Nephron (organoid): Measurements from ENCODE around the gene HHIPL2.
A peak's percentile ranks its signal among the peaks of the same experiment; 100 is the strongest.

Source experiments
- H3K27ac Mint-ChIP-seq, 3 experiments: 2 replicates each; pipeline ENCODE4 v1.8.0; 2020; ENCODE audit warnings: mixed read lengths in 3 of 3, mild to moderate bottlenecking in 2 of 3, moderate library complexity in 1 of 3
- H3K27me3 Mint-ChIP-seq: 2 replicates; pipeline ENCODE4 v1.8.0; 2021; ENCODE audit warnings: low read depth, mild to moderate bottlenecking, moderate library complexity, mixed read lengths
- H3K36me3 Mint-ChIP-seq: 2 replicates; pipeline ENCODE4 v1.8.0; 2020; ENCODE audit warnings: low read depth, mixed read lengths
- H3K4me1 Mint-ChIP-seq: 2 replicates; pipeline ENCODE4 v1.8.0; 2020; ENCODE audit warnings: mixed read lengths
- H3K4me3 Mint-ChIP-seq, 3 experiments: 2 replicates each; pipeline ENCODE4 v1.8.0; 2020; ENCODE audit warnings: mild to moderate bottlenecking in 3 of 3, mixed read lengths in 3 of 3, moderate library complexity in 2 of 3
- H3K9me3 Mint-ChIP-seq: 2 replicates; pipeline ENCODE4 v1.8.0; 2020; ENCODE audit warnings: mixed read lengths
- TF ChIP-seq, protein P1 (sequence below), 3 experiments: fragments of 200-600 bp; sonication (generic); IDR thresholded peaks; one replicate each; pipeline ENCODE4 v1.5.0; 2021; ENCODE audit warnings: antibody characterized with exemption in 3 of 3; ENCODE audit not compliant: unreplicated experiment in 3 of 3

Gene HHIPL2

GRCh38 chr1:222588135-222588534, 40.2 kb upstream of the HHIPL2 start:
- H3K27me3 Mint-ChIP-seq, result no peaks in the 10 kb centered on the region
- no peaks in the 10 kb centered on the region for H3K9me3 Mint-ChIP-seq
- H3K27ac Mint-ChIP-seq, result no peak overlapping the region
- H3K4me1 Mint-ChIP-seq, result peaks cover 35% of the 10 kb centered on the region
- TF ChIP-seq, protein P1, sequence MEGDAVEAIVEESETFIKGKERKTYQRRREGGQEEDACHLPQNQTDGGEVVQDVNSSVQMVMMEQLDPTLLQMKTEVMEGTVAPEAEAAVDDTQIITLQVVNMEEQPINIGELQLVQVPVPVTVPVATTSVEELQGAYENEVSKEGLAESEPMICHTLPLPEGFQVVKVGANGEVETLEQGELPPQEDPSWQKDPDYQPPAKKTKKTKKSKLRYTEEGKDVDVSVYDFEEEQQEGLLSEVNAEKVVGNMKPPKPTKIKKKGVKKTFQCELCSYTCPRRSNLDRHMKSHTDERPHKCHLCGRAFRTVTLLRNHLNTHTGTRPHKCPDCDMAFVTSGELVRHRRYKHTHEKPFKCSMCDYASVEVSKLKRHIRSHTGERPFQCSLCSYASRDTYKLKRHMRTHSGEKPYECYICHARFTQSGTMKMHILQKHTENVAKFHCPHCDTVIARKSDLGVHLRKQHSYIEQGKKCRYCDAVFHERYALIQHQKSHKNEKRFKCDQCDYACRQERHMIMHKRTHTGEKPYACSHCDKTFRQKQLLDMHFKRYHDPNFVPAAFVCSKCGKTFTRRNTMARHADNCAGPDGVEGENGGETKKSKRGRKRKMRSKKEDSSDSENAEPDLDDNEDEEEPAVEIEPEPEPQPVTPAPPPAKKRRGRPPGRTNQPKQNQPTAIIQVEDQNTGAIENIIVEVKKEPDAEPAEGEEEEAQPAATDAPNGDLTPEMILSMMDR (IDR thresholded peaks at IDR 0.05; ENCODE audit: unreplicated experiment in 3 of 3), result no peak
- peak overlapping the region; percentile 57 to 79 (median 74) for H3K4me3 Mint-ChIP-seq
- peaks cover 39% of the 10 kb centered on the region for H3K36me3 Mint-ChIP-seq

- peak overlapping the region; percentile 47 to 69 (median 51) for H3K4me3 Mint-ChIP-seq
- no peak overlapping the region for H3K27ac Mint-ChIP-seq
- H3K36me3 Mint-ChIP-seq, result peaks cover 52% of the 10 kb centered on the region
- peaks cover 35% of the 10 kb centered on the region for H3K4me1 Mint-ChIP-seq
- H3K9me3 Mint-ChIP-seq, result no peaks in the 10 kb centered on the region
- H3K27me3 Mint-ChIP-seq, result no peaks in the 10 kb centered on the region
- TF ChIP-seq, protein P1 (IDR thresholded peaks at IDR 0.05; ENCODE audit: unreplicated experiment in 3 of 3), result no peak
Measured at GRCh38 chr1:222586842-222587241, 38.9 kb upstream of the HHIPL2 start.

GRCh38 chr1:222583079-222583478, 35.2 kb upstream of the HHIPL2 start:
- Mint-ChIP-seq H3K27me3 (no peaks in the 10 kb centered on the region), H3K4me1 (peaks cover 9% of the 10 kb centered on the region), H3K27ac (no peak overlapping the region), H3K36me3 (peaks cover 71% of the 10 kb centered on the region), H3K9me3 (no peaks in the 10 kb centered on the region), H3K4me3 (no peak overlapping the region)
- TF ChIP-seq, protein P1 (IDR thresholded peaks at IDR 0.05; ENCODE audit: unreplicated experiment in 3 of 3), result no peak

DNA sequence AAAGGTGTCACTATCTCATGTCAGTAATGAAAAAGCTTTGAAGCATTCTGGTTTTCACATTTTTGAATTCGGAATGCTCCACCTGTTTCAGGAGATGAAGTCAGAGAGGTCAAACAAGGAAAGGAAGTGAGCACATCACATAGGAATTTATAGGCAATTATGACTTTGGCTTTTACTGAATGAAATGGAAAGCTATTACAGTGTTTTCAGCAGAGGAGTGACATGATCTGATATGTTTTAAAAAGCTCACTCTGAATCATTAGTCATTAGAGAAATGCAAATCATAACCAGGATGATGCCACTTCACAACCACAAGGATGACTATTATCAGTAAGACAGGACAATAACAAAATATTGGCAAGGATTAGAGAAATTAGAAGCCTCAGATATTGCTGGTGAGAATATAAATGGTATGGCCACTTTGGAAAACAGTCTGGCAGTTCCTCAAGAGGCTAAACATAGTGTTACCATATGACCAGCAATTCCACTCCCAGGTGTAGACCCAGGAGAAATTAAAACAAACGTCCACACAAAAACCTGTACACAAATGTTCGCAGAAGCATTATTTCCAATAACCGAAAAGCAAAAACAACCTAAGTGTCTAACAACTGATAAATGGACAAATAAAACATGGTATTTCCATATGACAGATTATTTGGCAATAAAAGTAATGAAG, 34.3 kb upstream of the HHIPL2 start:
- Mint-ChIP-seq H3K36me3 (peaks cover 69% of the 10 kb centered on the region), H3K4me3 (no peak overlapping the region), H3K9me3 (no peaks in the 10 kb centered on the region), H3K27ac (no peak overlapping the region), H3K4me1 (peaks cover 6% of the 10 kb centered on the region), H3K27me3 (no peaks in the 10 kb centered on the region)
- TF ChIP-seq, protein P1 (IDR thresholded peaks at IDR 0.05; ENCODE audit: unreplicated experiment in 3 of 3), result no peak

- Mint-ChIP-seq H3K4me1 (no peaks in the 10 kb centered on the region), H3K27ac (no peak overlapping the region), H3K27me3 (no peaks in the 10 kb centered on the region), H3K9me3 (no peaks in the 10 kb centered on the region), H3K4me3 (no peak overlapping the region), H3K36me3 (peaks cover 75% of the 10 kb centered on the region)
- TF ChIP-seq, protein P1 (IDR thresholded peaks at IDR 0.05; ENCODE audit: unreplicated experiment in 3 of 3), result no peak
Measured at GRCh38 chr1:222579316-222579715, 31.4 kb upstream of the HHIPL2 start.

DNA sequence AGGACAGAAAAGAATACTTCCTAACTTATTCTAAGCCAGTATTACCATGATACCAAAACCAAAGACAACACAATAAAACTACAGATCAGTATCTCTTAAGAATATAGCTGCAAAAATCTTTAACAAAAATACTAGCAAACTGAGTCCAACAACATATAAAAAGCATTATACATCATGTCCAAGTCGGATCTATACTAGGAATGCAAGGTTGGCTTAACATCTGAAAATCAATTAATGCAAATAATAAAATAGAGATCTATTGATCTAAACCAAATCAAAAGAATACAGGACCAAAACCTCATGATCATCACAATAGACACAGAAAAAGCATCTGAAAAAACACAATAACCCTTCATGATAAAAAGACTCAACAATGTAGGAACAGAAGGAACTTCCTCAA, 22.9 kb upstream of the HHIPL2 start:
- Mint-ChIP-seq H3K4me3 (no peak overlapping the region), H3K27ac (no peak overlapping the region), H3K36me3 (peaks cover 80% of the 10 kb centered on the region), H3K9me3 (peaks cover 11% of the 10 kb centered on the region), H3K4me1 (no peaks in the 10 kb centered on the region), H3K27me3 (no peaks in the 10 kb centered on the region)
- TF ChIP-seq, protein P1 (IDR thresholded peaks at IDR 0.05; ENCODE audit: unreplicated experiment in 3 of 3), result no peak
